ENCODE measurements around the gene SPRY1.

DNA sequence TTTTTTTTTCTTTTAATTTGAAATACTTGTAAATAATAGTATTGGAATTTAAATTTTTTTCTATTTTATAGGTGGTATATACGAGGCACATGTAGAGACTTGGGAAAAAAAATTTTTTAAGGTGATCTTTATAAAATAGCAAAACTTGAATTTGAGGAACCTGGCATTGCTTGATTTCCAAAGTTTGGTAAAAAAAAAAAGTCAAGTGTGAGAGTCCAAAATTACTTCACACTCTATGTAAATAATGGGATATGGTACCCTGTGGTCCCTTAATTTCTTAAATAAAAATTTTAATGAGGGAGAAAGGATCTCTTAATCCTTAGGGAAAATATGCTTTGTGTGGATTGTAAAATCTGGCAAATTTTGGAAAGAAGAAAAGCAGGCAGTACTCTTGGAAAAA, 19.0 kb downstream of the SPRY1 start:
- TF ChIP-seq POLR2A (IDR thresholded peaks at IDR 0.05; ENCODE audit: low read length) (no peak), RAD21 (conservative IDR thresholded peaks at IDR 0.05 in 1 of 2, IDR thresholded peaks at IDR 0.05 in 1 of 2) (no peak), NR3C1 (IDR thresholded peaks at IDR 0.05) (no peak), TFCP2L1 (CRISPR knock-in tag; IDR thresholded peaks at IDR 0.05) (no peak), FOSL2 (IDR thresholded peaks at IDR 0.05) (no peak), FOSL2 (CRISPR knock-in tag; IDR thresholded peaks at IDR 0.05) (no peak), EP300 (IDR thresholded peaks at IDR 0.05) (no peak), TP53 (CRISPR knock-in tag; IDR thresholded peaks at IDR 0.05) (no peak)
- TF ChIP-seq, protein P1, sequence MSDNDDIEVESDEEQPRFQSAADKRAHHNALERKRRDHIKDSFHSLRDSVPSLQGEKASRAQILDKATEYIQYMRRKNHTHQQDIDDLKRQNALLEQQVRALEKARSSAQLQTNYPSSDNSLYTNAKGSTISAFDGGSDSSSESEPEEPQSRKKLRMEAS (IDR thresholded peaks at IDR 0.05) = no peak
- TF ChIP-seq, protein P2, sequence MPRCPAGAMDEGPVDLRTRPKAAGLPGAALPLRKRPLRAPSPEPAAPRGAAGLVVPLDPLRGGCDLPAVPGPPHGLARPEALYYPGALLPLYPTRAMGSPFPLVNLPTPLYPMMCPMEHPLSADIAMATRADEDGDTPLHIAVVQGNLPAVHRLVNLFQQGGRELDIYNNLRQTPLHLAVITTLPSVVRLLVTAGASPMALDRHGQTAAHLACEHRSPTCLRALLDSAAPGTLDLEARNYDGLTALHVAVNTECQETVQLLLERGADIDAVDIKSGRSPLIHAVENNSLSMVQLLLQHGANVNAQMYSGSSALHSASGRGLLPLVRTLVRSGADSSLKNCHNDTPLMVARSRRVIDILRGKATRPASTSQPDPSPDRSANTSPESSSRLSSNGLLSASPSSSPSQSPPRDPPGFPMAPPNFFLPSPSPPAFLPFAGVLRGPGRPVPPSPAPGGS (IDR thresholded peaks at IDR 0.05) = no peak
- TF ChIP-seq, protein P3, sequence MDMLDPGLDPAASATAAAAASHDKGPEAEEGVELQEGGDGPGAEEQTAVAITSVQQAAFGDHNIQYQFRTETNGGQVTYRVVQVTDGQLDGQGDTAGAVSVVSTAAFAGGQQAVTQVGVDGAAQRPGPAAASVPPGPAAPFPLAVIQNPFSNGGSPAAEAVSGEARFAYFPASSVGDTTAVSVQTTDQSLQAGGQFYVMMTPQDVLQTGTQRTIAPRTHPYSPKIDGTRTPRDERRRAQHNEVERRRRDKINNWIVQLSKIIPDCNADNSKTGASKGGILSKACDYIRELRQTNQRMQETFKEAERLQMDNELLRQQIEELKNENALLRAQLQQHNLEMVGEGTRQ (IDR thresholded peaks at IDR 0.05) = no peak
- TF ChIP-seq, protein P4, sequence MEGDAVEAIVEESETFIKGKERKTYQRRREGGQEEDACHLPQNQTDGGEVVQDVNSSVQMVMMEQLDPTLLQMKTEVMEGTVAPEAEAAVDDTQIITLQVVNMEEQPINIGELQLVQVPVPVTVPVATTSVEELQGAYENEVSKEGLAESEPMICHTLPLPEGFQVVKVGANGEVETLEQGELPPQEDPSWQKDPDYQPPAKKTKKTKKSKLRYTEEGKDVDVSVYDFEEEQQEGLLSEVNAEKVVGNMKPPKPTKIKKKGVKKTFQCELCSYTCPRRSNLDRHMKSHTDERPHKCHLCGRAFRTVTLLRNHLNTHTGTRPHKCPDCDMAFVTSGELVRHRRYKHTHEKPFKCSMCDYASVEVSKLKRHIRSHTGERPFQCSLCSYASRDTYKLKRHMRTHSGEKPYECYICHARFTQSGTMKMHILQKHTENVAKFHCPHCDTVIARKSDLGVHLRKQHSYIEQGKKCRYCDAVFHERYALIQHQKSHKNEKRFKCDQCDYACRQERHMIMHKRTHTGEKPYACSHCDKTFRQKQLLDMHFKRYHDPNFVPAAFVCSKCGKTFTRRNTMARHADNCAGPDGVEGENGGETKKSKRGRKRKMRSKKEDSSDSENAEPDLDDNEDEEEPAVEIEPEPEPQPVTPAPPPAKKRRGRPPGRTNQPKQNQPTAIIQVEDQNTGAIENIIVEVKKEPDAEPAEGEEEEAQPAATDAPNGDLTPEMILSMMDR (IDR thresholded peaks at IDR 0.05) = no peak
- TF ChIP-seq, protein P5, sequence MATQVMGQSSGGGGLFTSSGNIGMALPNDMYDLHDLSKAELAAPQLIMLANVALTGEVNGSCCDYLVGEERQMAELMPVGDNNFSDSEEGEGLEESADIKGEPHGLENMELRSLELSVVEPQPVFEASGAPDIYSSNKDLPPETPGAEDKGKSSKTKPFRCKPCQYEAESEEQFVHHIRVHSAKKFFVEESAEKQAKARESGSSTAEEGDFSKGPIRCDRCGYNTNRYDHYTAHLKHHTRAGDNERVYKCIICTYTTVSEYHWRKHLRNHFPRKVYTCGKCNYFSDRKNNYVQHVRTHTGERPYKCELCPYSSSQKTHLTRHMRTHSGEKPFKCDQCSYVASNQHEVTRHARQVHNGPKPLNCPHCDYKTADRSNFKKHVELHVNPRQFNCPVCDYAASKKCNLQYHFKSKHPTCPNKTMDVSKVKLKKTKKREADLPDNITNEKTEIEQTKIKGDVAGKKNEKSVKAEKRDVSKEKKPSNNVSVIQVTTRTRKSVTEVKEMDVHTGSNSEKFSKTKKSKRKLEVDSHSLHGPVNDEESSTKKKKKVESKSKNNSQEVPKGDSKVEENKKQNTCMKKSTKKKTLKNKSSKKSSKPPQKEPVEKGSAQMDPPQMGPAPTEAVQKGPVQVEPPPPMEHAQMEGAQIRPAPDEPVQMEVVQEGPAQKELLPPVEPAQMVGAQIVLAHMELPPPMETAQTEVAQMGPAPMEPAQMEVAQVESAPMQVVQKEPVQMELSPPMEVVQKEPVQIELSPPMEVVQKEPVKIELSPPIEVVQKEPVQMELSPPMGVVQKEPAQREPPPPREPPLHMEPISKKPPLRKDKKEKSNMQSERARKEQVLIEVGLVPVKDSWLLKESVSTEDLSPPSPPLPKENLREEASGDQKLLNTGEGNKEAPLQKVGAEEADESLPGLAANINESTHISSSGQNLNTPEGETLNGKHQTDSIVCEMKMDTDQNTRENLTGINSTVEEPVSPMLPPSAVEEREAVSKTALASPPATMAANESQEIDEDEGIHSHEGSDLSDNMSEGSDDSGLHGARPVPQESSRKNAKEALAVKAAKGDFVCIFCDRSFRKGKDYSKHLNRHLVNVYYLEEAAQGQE (IDR thresholded peaks at IDR 0.05) = no peak

Measured in A549 (cell line).